WTC11 (cell line): ENCODE results near the gene FER. TPM values are rescaled to one million over a fixed set of nuclear protein-coding genes. Genes with fewer than 3 reads are reported as not detected.

Source experiments
- ATAC-seq: fragments of 200-7000 bp; cut with Tn5 transposase; 2 replicates; pipeline ENCODE4 v1.10.0; 2021; ENCODE audit warnings: mild to moderate bottlenecking, moderate library complexity
- CTCF ChIA-PET: fragments of 300-600 bp; sonication (Branson Sonifier 250); formaldehyde crosslinking; loops from one replicate; lab custom pipeline; 2021; ENCODE audit warnings: antibody characterized with exemption; lab: Charles Lee
- POLR2A ChIA-PET: fragments of 350-600 bp; sonication (Branson Sonifier 250); formaldehyde crosslinking; loops from one replicate; lab custom pipeline; 2021; ENCODE audit warnings: antibody characterized with exemption; lab: Charles Lee
- DNase-seq: peaks from one replicate; pipeline ENCODE4 v3.0.0; 2021; ENCODE audit warnings: low spot score
- H3K27ac Mint-ChIP-seq: 2 replicates; pipeline ENCODE4 v1.8.0; 2021; ENCODE audit warnings: mixed read lengths
- H3K27me3 Mint-ChIP-seq: 2 replicates; pipeline ENCODE4 v1.8.0; 2021; ENCODE audit warnings: low read depth, mild to moderate bottlenecking, moderate library complexity, mixed read lengths
- H3K36me3 Mint-ChIP-seq: 2 replicates; pipeline ENCODE4 v1.8.0; 2021; ENCODE audit warnings: mixed read lengths
- H3K4me1 Mint-ChIP-seq: 2 replicates; pipeline ENCODE4 v1.8.0; 2022; ENCODE audit warnings: mixed read lengths
- H3K4me3 Mint-ChIP-seq: 2 replicates; pipeline ENCODE4 v1.8.0; 2021; ENCODE audit warnings: mild to moderate bottlenecking, moderate library complexity, mixed read lengths
- H3K9me3 Mint-ChIP-seq: 2 replicates; pipeline ENCODE4 v1.8.0; 2021; ENCODE audit warnings: mixed read lengths
- ATF2 ChIP-seq: sonication (generic); formaldehyde crosslinking; IDR thresholded peaks from 2 replicates; pipeline ENCODE4 v1.8.1; 2022; ENCODE audit warnings: low read depth, missing genetic modification reagents, borderline replicate concordance
- FOXJ3 ChIP-seq: sonication (generic); formaldehyde crosslinking; IDR thresholded peaks from 2 replicates; pipeline ENCODE4 v1.9.0; 2021; ENCODE audit warnings: missing genetic modification reagents, mild to moderate bottlenecking, borderline replicate concordance
- GABPB1 ChIP-seq: sonication (generic); formaldehyde crosslinking; IDR thresholded peaks from 2 replicates; pipeline ENCODE4 v1.8.1; 2023; ENCODE audit warnings: mild to moderate bottlenecking, missing genetic modification reagents
- HMGXB4 ChIP-seq: sonication (generic); formaldehyde crosslinking; IDR thresholded peaks from 2 replicates; pipeline ENCODE4 v1.8.1; 2023; ENCODE audit warnings: mild to moderate bottlenecking, moderate library complexity, missing genetic modification reagents
- JUN ChIP-seq: sonication (generic); formaldehyde crosslinking; IDR thresholded peaks from 2 replicates; pipeline ENCODE4 v1.8.0; 2023; ENCODE audit warnings: mild to moderate bottlenecking, missing genetic modification reagents
- KAT7 ChIP-seq: sonication (generic); formaldehyde crosslinking; IDR thresholded peaks from 2 replicates; pipeline ENCODE4 v1.8.1; 2023; ENCODE audit warnings: missing genetic modification reagents, mild to moderate bottlenecking, borderline replicate concordance
- NFE2L1 ChIP-seq: sonication (generic); formaldehyde crosslinking; IDR thresholded peaks from 2 replicates; pipeline ENCODE4 v1.8.1; 2023; ENCODE audit warnings: missing genetic modification reagents
- NR1H2 ChIP-seq: sonication (generic); formaldehyde crosslinking; IDR thresholded peaks from 2 replicates; pipeline ENCODE4 v1.9.0; 2021; ENCODE audit warnings: mild to moderate bottlenecking, moderate library complexity, missing genetic modification reagents
- NR2C2 ChIP-seq: sonication (generic); formaldehyde crosslinking; IDR thresholded peaks from 2 replicates; pipeline ENCODE4 v1.8.0; 2022; ENCODE audit warnings: mild to moderate bottlenecking, missing genetic modification reagents
- RORB ChIP-seq: fragments of 250-450 bp; sonication (Bioruptor Pico); IDR thresholded peaks from 2 replicates; pipeline ENCODE4 v1.9.0; 2021; ENCODE audit warnings: mild to moderate bottlenecking
- ZBTB21 ChIP-seq: sonication (generic); formaldehyde crosslinking; IDR thresholded peaks from 2 replicates; pipeline ENCODE4 v1.8.1; 2023; ENCODE audit warnings: mild to moderate bottlenecking, missing genetic modification reagents, borderline replicate concordance
- ZNF219 ChIP-seq: sonication (generic); formaldehyde crosslinking; IDR thresholded peaks from 2 replicates; pipeline ENCODE4 v1.8.0; 2023; ENCODE audit warnings: missing genetic modification reagents, mild to moderate bottlenecking, borderline replicate concordance
- ZNF232 ChIP-seq: sonication (generic); formaldehyde crosslinking; IDR thresholded peaks from 2 replicates; pipeline ENCODE4 v1.8.0; 2022; ENCODE audit warnings: mild to moderate bottlenecking, missing genetic modification reagents
- ZNF263 ChIP-seq: sonication (generic); formaldehyde crosslinking; IDR thresholded peaks from 2 replicates; pipeline ENCODE4 v1.8.1; 2022; ENCODE audit warnings: low read depth, mild to moderate bottlenecking, moderate library complexity, missing genetic modification reagents
- ZNF317 ChIP-seq: sonication (generic); formaldehyde crosslinking; IDR thresholded peaks from 2 replicates; pipeline ENCODE4 v1.8.1; 2023; ENCODE audit warnings: low read depth, mild to moderate bottlenecking, moderate library complexity, missing genetic modification reagents, borderline replicate concordance
- total RNA-seq: library from RNA; stranded (reverse); gene quantifications from 3 replicates; pipeline ENCODE4 v1.2.3, GENCODE V29; 2021
- TF ChIP-seq, protein P1 (sequence below): sonication (generic); formaldehyde crosslinking; IDR thresholded peaks from 2 replicates; pipeline ENCODE4 v1.8.0; 2023; ENCODE audit warnings: mild to moderate bottlenecking, missing genetic modification reagents
- TF ChIP-seq, protein P2 (sequence below): sonication (generic); formaldehyde crosslinking; IDR thresholded peaks from 2 replicates; pipeline ENCODE4 v1.8.0; 2022; ENCODE audit warnings: mild to moderate bottlenecking, missing genetic modification reagents
- TF ChIP-seq, protein P3 (sequence below): fragments of 250-450 bp; sonication (Bioruptor Pico); IDR thresholded peaks from 2 replicates; pipeline ENCODE4 v1.9.0; 2021; ENCODE audit warnings: mild to moderate bottlenecking, borderline replicate concordance

FER gene
- total RNA-seq, 1 experiment from 2014 or later, result 13.8 TPM

DNA sequence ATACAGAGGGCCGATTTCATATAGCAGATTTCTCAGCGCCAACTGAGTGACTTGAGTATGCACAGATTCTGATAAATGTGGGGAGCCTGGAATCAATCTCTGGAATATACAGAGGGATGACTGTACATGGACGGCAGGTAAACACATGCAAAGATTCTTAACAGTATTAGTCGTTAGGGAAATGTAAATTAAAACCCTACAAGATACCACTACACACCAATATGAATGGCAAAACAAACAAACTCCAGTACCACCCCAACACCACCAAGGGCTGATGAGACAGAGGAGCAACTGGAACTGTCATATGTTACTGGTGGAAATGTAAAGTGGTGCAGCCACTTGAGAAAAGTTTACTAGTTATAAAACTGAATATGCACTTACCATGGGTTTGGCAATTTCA lies 8.3 kb upstream of the FER start:
- H3K27ac Mint-ChIP-seq, result no peak overlapping the region
- no peak for ATAC-seq
- H3K27me3 Mint-ChIP-seq, result no peaks in the 10 kb centered on the region
- peaks cover 18% of the 10 kb centered on the region for H3K4me1 Mint-ChIP-seq
- no peak overlapping the region for H3K4me3 Mint-ChIP-seq
- peaks cover 10% of the 10 kb centered on the region for H3K9me3 Mint-ChIP-seq
- ChIA-PET CTCF (no interaction called here), POLR2A (no interaction called here)
- peaks cover 8% of the 10 kb centered on the region for H3K36me3 Mint-ChIP-seq
- TF ChIP-seq ZNF219, result no peak
- TF ChIP-seq NR1H2 (CRISPR knock-in tag), result no peak
- no peak for TF ChIP-seq JUN (CRISPR knock-in tag)
- TF ChIP-seq, protein P1, sequence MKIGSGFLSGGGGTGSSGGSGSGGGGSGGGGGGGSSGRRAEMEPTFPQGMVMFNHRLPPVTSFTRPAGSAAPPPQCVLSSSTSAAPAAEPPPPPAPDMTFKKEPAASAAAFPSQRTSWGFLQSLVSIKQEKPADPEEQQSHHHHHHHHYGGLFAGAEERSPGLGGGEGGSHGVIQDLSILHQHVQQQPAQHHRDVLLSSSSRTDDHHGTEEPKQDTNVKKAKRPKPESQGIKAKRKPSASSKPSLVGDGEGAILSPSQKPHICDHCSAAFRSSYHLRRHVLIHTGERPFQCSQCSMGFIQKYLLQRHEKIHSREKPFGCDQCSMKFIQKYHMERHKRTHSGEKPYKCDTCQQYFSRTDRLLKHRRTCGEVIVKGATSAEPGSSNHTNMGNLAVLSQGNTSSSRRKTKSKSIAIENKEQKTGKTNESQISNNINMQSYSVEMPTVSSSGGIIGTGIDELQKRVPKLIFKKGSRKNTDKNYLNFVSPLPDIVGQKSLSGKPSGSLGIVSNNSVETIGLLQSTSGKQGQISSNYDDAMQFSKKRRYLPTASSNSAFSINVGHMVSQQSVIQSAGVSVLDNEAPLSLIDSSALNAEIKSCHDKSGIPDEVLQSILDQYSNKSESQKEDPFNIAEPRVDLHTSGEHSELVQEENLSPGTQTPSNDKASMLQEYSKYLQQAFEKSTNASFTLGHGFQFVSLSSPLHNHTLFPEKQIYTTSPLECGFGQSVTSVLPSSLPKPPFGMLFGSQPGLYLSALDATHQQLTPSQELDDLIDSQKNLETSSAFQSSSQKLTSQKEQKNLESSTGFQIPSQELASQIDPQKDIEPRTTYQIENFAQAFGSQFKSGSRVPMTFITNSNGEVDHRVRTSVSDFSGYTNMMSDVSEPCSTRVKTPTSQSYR, result no peak
- no peak for TF ChIP-seq ZNF317 (CRISPR knock-in tag)
- no peak for TF ChIP-seq ZNF263 (CRISPR knock-in tag)
- no peak for TF ChIP-seq ATF2 (CRISPR knock-in tag)
- TF ChIP-seq, protein P2, sequence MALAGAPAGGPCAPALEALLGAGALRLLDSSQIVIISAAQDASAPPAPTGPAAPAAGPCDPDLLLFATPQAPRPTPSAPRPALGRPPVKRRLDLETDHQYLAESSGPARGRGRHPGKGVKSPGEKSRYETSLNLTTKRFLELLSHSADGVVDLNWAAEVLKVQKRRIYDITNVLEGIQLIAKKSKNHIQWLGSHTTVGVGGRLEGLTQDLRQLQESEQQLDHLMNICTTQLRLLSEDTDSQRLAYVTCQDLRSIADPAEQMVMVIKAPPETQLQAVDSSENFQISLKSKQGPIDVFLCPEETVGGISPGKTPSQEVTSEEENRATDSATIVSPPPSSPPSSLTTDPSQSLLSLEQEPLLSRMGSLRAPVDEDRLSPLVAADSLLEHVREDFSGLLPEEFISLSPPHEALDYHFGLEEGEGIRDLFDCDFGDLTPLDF, result no peak
- TF ChIP-seq NFE2L1 (CRISPR knock-in tag), result no peak
- no peak for TF ChIP-seq NR2C2 (CRISPR knock-in tag)
- no peak for TF ChIP-seq ZBTB21 (CRISPR knock-in tag)
- TF ChIP-seq GABPB1, result no peak
- TF ChIP-seq, protein P3, sequence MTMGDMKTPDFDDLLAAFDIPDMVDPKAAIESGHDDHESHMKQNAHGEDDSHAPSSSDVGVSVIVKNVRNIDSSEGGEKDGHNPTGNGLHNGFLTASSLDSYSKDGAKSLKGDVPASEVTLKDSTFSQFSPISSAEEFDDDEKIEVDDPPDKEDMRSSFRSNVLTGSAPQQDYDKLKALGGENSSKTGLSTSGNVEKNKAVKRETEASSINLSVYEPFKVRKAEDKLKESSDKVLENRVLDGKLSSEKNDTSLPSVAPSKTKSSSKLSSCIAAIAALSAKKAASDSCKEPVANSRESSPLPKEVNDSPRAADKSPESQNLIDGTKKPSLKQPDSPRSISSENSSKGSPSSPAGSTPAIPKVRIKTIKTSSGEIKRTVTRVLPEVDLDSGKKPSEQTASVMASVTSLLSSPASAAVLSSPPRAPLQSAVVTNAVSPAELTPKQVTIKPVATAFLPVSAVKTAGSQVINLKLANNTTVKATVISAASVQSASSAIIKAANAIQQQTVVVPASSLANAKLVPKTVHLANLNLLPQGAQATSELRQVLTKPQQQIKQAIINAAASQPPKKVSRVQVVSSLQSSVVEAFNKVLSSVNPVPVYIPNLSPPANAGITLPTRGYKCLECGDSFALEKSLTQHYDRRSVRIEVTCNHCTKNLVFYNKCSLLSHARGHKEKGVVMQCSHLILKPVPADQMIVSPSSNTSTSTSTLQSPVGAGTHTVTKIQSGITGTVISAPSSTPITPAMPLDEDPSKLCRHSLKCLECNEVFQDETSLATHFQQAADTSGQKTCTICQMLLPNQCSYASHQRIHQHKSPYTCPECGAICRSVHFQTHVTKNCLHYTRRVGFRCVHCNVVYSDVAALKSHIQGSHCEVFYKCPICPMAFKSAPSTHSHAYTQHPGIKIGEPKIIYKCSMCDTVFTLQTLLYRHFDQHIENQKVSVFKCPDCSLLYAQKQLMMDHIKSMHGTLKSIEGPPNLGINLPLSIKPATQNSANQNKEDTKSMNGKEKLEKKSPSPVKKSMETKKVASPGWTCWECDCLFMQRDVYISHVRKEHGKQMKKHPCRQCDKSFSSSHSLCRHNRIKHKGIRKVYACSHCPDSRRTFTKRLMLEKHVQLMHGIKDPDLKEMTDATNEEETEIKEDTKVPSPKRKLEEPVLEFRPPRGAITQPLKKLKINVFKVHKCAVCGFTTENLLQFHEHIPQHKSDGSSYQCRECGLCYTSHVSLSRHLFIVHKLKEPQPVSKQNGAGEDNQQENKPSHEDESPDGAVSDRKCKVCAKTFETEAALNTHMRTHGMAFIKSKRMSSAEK (CRISPR knock-in tag), result no peak
- TF ChIP-seq RORB (CRISPR knock-in tag), result no peak
- TF ChIP-seq ZNF232 (CRISPR knock-in tag), result no peak
- no peak for TF ChIP-seq KAT7 (CRISPR knock-in tag)
- TF ChIP-seq HMGXB4, result no peak
- TF ChIP-seq FOXJ3 (CRISPR knock-in tag), result no peak
- no peak for DNase-seq
